GM18870 (cell line): ENCODE data around the gene KAZALD1.

Source experiments
- ATAC-seq: cut with Tn5 transposase; IDR thresholded peaks from one replicate; pipeline ENCODE4 v1.9.1; 2021; ENCODE audit warnings: moderate library complexity; ENCODE audit not compliant: unreplicated experiment

KAZALD1 gene

GRCh38 chr10:101065481-101066145, 3.8 kb downstream of the KAZALD1 start:
- ATAC-seq: no peak

- no peak for ATAC-seq
These were observed 4.5 kb downstream of the KAZALD1 start for GRCh38 chr10:101066146-101066895.

- no peak for ATAC-seq
These were observed 5.1 kb downstream of the KAZALD1 start for GRCh38 chr10:101066896-101067355.

GRCh38 chr10:101067356-101068083, 5.7 kb downstream of the KAZALD1 start:
- no peak for ATAC-seq

- ATAC-seq: no peak
These were observed 7.7 kb downstream of the KAZALD1 start for GRCh38 chr10:101069441-101069840.

- no peak for ATAC-seq
These were observed 8.3 kb downstream of the KAZALD1 start for GRCh38 chr10:101070098-101070497.

GRCh38 chr10:101071267-101071884, 9.6 kb downstream of the KAZALD1 start:
- no peak for ATAC-seq

- no peak for ATAC-seq
These were observed 10.2 kb downstream of the KAZALD1 start for GRCh38 chr10:101071885-101072433.

- ATAC-seq: no peak
These were observed 11.1 kb downstream of the KAZALD1 start for GRCh38 chr10:101072923-101073322.

- ATAC-seq: no peak
These were observed 11.8 kb downstream of the KAZALD1 start for GRCh38 chr10:101073631-101074030.

GRCh38 chr10:101075775-101076174, 14.0 kb downstream of the KAZALD1 start:
- ATAC-seq: no peak

GRCh38 chr10:101076630-101077029, 14.8 kb downstream of the KAZALD1 start:
- no peak for ATAC-seq

GRCh38 chr10:101079874-101080273, 18.1 kb downstream of the KAZALD1 start:
- ATAC-seq: no peak

GRCh38 chr10:101080933-101081931, 19.4 kb downstream of the KAZALD1 start:
- ATAC-seq: no peak

GRCh38 chr10:101085846-101086245, 24.1 kb downstream of the KAZALD1 start:
- no peak for ATAC-seq

- no peak for ATAC-seq
These were observed 25.6 kb downstream of the KAZALD1 start for GRCh38 chr10:101087376-101087775.

GRCh38 chr10:101087965-101088364, 26.2 kb downstream of the KAZALD1 start:
- ATAC-seq: no peak

- no peak for ATAC-seq
These were observed 27.9 kb downstream of the KAZALD1 start for GRCh38 chr10:101089520-101090299.

GRCh38 chr10:101090597-101090996, 28.8 kb downstream of the KAZALD1 start:
- no peak for ATAC-seq
